Right lobe of liver (tissue), 6 donors: Measurements from ENCODE around the gene OLA1. TPM values are rescaled to one million over a fixed set of nuclear protein-coding genes. Genes with fewer than 3 reads are reported as not detected.

Source experiments
- ATAC-seq, 4 donors: fragments of 200-7000 bp; cut with Tn5 transposase; one replicate each; pipeline ENCODE4 v1.9.1; 2020; ENCODE audit warnings: mild to moderate bottlenecking in 4 of 4, moderate library complexity in 4 of 4
- DNase-seq, 3 donors: peaks; one replicate each; pipeline ENCODE4 v3.0.0-alpha.2; 2020
- H3K27ac ChIP-seq, 3 donors: fragments of 200-600 bp; one replicate each; pipeline ENCODE4 v1.8.0; 2022
- H3K27me3 ChIP-seq, 2 donors: fragments of 200-600 bp; one replicate each; pipeline ENCODE4 v1.8.0; 2022
- H3K36me3 ChIP-seq, 4 donors: fragments of 200-600 bp; sonication (generic) in 1 of 4; one replicate each; pipeline versions ENCODE4 v1.5.1 to v1.8.0; 2017 to 2022; ENCODE audit warnings: control low read depth in 1 of 4
- H3K4me1 ChIP-seq, 4 donors: fragments of 200-600 bp; sonication (generic) in 1 of 4; one replicate each; pipeline versions ENCODE4 v1.5.1 to v1.8.0; 2017 to 2022; ENCODE audit warnings: control low read depth in 1 of 4
- H3K4me3 ChIP-seq, 3 donors: fragments of 200-600 bp; one replicate each; pipeline ENCODE4 v1.8.0; 2022
- H3K9me3 ChIP-seq, 4 donors: fragments of 200-600 bp; sonication (generic) in 1 of 4; one replicate each; pipeline versions ENCODE4 v1.5.1 to v1.8.0; 2017 to 2022; ENCODE audit warnings: control low read depth in 1 of 4
- POLR2A ChIP-seq: fragments of 450-650 bp; IDR thresholded peaks from one replicate; pipeline ENCODE4 v1.6.1; 2017; ENCODE audit warnings: antibody characterized with exemption, mild to moderate bottlenecking
- WGBS: methylation state at CpG from one replicate; pipeline ENCODE4 v1.1.6; 2018; ENCODE audit warnings: low coverage, low lambda C conversion rate; ENCODE audit not compliant: insufficient coverage; ENCODE audit errors: missing lambda C conversion rate; 5-methylcytosine and 5-hydroxymethylcytosine counted together
- intact Hi-C, 2 donors: fragments of 100-400 bp; cut with DNase I; formaldehyde crosslinking; loops; one replicate each; pipeline versions ENCODE4 v1.11.2 to v1.14.1; 2022
- total RNA-seq, 6 experiments: library from RNA; depleted of rRNA in 2 of 6; stranded (reverse); fragments of >200 nt in 2 of 6; fragmentation: NEBNext Ultra II Directional in 3 of 6; extraction: Animal tissue kit (Norgen Biotek cat#: 25700) in 3 of 6; gene quantifications; one replicate each; pipeline versions ENCODE4 v1.1.0 to v1.2.4, GENCODE V29; 2016 to 2023
- TF ChIP-seq, protein P1 (sequence below), 4 donors: fragments of 200-600 bp in 3 of 4; fragments of 450-650 bp in 1 of 4; IDR thresholded peaks; one replicate each; pipeline versions ENCODE4 v1.5.1 to v1.8.0; 2016 to 2022; ENCODE audit warnings: antibody characterized with exemption in 4 of 4, mild to moderate bottlenecking in 2 of 4
- donor health status: DM: no; HTN: yes; CAD: no.
- donor health status: DM: no; HTN: no; CAD: no.
- donor health status: DM: no; HTN: no; CAD: no.
- donor health status: DM: no; HTN: yes; CAD: no.
- donor health status: DM: no; HTN: yes; CAD: no.

The OLA1 gene
- total RNA-seq, 6 experiments from 2014 or later = 22.2 to 60.8 (median 38.6) TPM

DNA sequence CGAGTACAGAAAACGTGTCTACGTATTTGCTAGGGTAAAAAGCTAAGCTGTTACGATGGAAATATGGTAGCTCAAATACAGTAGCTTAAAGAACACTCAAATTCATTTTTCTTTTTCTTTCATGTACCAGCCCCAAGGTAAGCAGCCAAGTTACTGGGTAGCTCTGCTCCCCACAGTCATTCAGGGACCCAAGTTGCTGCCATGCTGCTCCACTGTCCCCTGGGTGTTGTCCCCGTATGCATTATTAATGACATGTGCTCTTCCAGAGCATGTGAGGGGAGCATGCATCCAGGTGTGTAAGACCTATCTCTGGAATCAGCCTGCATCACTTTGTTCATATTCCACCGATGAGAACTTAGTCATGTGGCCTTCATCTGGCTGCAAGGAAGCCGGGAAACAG, 178.1 kb downstream of the OLA1 start:
- H3K27ac ChIP-seq = no peak overlapping the region
- H3K27me3 ChIP-seq = no peaks in the 10 kb centered on the region
- DNase-seq = no peak
- intact Hi-C loops = no loop called here
- no peak for ATAC-seq
- WGBS = 86% methylated on average over 5 of the region's 7 CpGs
- H3K4me3 ChIP-seq = no peak overlapping the region
- H3K4me1 ChIP-seq = no peaks in the 10 kb centered on the region
- no peaks in the 10 kb centered on the region for H3K36me3 ChIP-seq
- H3K9me3 ChIP-seq = no peaks in the 10 kb centered on the region
- no peak for TF ChIP-seq POLR2A
- TF ChIP-seq, protein P1, sequence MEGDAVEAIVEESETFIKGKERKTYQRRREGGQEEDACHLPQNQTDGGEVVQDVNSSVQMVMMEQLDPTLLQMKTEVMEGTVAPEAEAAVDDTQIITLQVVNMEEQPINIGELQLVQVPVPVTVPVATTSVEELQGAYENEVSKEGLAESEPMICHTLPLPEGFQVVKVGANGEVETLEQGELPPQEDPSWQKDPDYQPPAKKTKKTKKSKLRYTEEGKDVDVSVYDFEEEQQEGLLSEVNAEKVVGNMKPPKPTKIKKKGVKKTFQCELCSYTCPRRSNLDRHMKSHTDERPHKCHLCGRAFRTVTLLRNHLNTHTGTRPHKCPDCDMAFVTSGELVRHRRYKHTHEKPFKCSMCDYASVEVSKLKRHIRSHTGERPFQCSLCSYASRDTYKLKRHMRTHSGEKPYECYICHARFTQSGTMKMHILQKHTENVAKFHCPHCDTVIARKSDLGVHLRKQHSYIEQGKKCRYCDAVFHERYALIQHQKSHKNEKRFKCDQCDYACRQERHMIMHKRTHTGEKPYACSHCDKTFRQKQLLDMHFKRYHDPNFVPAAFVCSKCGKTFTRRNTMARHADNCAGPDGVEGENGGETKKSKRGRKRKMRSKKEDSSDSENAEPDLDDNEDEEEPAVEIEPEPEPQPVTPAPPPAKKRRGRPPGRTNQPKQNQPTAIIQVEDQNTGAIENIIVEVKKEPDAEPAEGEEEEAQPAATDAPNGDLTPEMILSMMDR (IDR thresholded peaks at IDR 0.05) = no peak

DNA sequence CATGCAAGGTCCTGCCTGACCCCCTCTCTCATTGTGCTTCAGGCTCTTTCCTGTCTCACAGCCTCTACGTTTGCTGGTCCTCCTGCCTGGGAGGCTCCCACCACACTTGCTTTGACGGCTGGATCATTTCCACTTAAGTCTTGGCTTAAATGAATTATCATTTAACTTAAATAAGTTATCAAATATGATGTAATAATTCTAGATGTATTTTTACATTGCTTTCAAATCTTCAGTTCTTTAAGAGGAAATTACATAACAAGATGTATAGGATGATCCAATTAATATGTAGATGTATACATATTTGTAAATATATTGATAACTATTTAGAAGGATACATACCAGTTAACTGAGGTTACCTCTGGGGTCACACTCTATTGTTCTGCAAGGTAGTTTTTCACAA, 180.5 kb downstream of the OLA1 start:
- WGBS = 56% methylated on average over 2 of the region's 2 CpGs
- Histone ChIP-seq H3K9me3 (no peaks in the 10 kb centered on the region), H3K4me3 (no peak overlapping the region), H3K36me3 (no peaks in the 10 kb centered on the region), H3K27me3 (no peaks in the 10 kb centered on the region), H3K4me1 (no peaks in the 10 kb centered on the region), H3K27ac (no peak overlapping the region)
- TF ChIP-seq POLR2A = no peak
- TF ChIP-seq, protein P1 (IDR thresholded peaks at IDR 0.05) = no peak
- no peak for ATAC-seq
- intact Hi-C loops = no loop called here
- DNase-seq = no peak

DNA sequence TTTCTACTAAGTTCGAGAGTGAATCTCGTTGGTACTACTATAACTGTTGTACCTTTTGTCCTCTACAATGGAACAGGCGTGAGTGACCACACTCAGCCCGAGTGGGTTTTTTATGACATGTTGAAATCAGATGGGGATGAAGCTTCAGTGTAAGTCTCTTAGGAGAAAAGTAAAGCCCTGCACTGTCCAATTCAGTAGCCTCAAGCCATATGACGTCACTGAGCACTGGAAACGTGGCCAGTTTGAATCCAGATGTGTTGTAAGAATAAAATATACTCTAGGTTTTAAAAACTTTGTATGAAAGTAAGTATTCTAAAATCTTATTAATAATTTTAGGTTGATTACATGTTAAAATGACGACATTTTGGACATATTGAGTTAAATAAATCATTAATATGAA, 181.5 kb downstream of the OLA1 start:
- no peaks in the 10 kb centered on the region for H3K36me3 ChIP-seq
- no peaks in the 10 kb centered on the region for H3K4me1 ChIP-seq
- H3K27ac ChIP-seq = no peak overlapping the region
- intact Hi-C loops = no loop called here
- no peaks in the 10 kb centered on the region for H3K9me3 ChIP-seq
- 83% methylated on average over 7 of the region's 7 CpGs for WGBS
- DNase-seq = no peak
- ATAC-seq = no peak
- H3K27me3 ChIP-seq = no peaks in the 10 kb centered on the region
- TF ChIP-seq POLR2A = no peak
- TF ChIP-seq, protein P1 (IDR thresholded peaks at IDR 0.05) = no peak
- no peak overlapping the region for H3K4me3 ChIP-seq

DNA sequence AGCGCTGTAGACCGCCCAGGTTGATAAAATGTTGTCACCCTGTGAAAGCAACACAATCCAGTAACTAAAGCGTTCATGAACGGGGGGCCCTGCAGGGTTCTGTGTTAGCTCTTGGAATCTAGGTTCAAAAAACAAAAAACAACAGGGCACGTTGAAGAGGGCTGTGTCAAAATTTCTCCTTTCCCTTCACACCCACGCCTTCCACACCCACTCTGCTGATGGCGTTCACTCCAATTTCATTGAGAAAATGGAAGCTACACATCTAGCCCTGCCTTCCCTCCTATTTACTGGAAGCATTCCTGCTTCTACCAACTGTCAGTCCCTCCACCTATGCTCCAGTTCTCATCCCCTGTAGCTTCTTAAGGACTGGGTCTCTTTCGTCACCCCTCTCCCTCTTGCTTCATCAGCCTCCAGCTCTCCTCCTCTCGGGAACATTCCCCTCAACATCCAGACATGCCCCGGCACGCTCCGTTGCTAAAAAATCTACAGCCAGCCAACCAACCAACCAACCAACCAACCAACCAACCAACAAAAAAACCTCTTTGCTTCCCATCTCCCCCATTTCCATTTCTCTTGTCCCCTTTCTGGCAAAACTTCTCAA, 184.7 kb downstream of the OLA1 start:
- intact Hi-C loops = no loop called here

More for the DNA sequence above, 184.7 kb downstream of the OLA1 start:
- no peaks in the 10 kb centered on the region for H3K4me1 ChIP-seq
- H3K9me3 ChIP-seq = no peaks in the 10 kb centered on the region
- ATAC-seq (no peak), DNase-seq (no peak)
- WGBS = 85% methylated on average over 6 of the region's 12 CpGs
- H3K27ac ChIP-seq = no peak overlapping the region
- H3K36me3 ChIP-seq = no peaks in the 10 kb centered on the region
- TF ChIP-seq POLR2A = no peak
- TF ChIP-seq, protein P1 (IDR thresholded peaks at IDR 0.05) = no peak
- no peak overlapping the region for H3K4me3 ChIP-seq
- no peaks in the 10 kb centered on the region for H3K27me3 ChIP-seq
